GM21390 (cell line): ENCODE results near the gene CLMN.

Experiments used
- ATAC-seq: cut with Tn5 transposase; IDR thresholded peaks from one replicate; pipeline ENCODE4 v1.9.1; 2021; ENCODE audit not compliant: unreplicated experiment

CLMN gene

GRCh38 chr14:95174184-95174792 is 145.4 kb downstream of the CLMN start:
- ATAC-seq: no peak

- ATAC-seq: no peak
Measured at GRCh38 chr14:95173518-95173917, 146.2 kb downstream of the CLMN start.

GRCh38 chr14:95167177-95167576 is 152.5 kb downstream of the CLMN start:
- no peak for ATAC-seq

GRCh38 chr14:95165517-95165916 is 154.2 kb downstream of the CLMN start:
- no peak for ATAC-seq

- ATAC-seq: no peak
Measured at GRCh38 chr14:95164506-95164905, 155.2 kb downstream of the CLMN start.

GRCh38 chr14:95163666-95164065 is 156.0 kb downstream of the CLMN start:
- ATAC-seq: no peak

- ATAC-seq: no peak
Measured at GRCh38 chr14:95163132-95163531, 156.6 kb downstream of the CLMN start.

- no peak for ATAC-seq
Measured at GRCh38 chr14:95162641-95163040, 157.1 kb downstream of the CLMN start.

- ATAC-seq: peak; percentile 70
Measured at GRCh38 chr14:95157327-95158189, 162.2 kb downstream of the CLMN start, which contains the start of gene DICER1. Gene DICER1 (minus strand): TSS chr14:95157529. CDS start chr14:95133458, 24,071 bp downstream.

- ATAC-seq: peak; percentile 35
Measured at GRCh38 chr14:95157048-95157326, 162.7 kb downstream of the CLMN start.

GRCh38 chr14:95156161-95157047 is 163.3 kb downstream of the CLMN start:
- peak; percentile 30 for ATAC-seq

GRCh38 chr14:95155045-95155444 is 164.7 kb downstream of the CLMN start:
- ATAC-seq: no peak

- no peak for ATAC-seq
Measured at GRCh38 chr14:95153866-95154265, 165.8 kb downstream of the CLMN start.

- no peak for ATAC-seq
Measured at GRCh38 chr14:95151561-95151960, 168.1 kb downstream of the CLMN start.

- ATAC-seq: no peak
Measured at GRCh38 chr14:95150910-95151309, 168.8 kb downstream of the CLMN start.

- no peak for ATAC-seq
Measured at GRCh38 chr14:95149441-95149840, 170.3 kb downstream of the CLMN start.

GRCh38 chr14:95147597-95147996 is 172.1 kb downstream of the CLMN start:
- ATAC-seq: no peak

GRCh38 chr14:95146079-95146771 is 173.5 kb downstream of the CLMN start:
- ATAC-seq: no peak

- ATAC-seq: no peak
Measured at GRCh38 chr14:95144849-95145248, 174.9 kb downstream of the CLMN start.

GRCh38 chr14:95143808-95144620 is 175.7 kb downstream of the CLMN start:
- ATAC-seq: no peak
